Measurements from ENCODE around the gene INTS7.
A peak's percentile ranks its signal among the peaks of the same experiment; 100 is the strongest.
"Not testable (repeated sequence)": the region's sequence is repeated elsewhere in the genome, so short reads cannot be mapped to it uniquely, and the experiment has no call there.

The INTS7 gene

DNA sequence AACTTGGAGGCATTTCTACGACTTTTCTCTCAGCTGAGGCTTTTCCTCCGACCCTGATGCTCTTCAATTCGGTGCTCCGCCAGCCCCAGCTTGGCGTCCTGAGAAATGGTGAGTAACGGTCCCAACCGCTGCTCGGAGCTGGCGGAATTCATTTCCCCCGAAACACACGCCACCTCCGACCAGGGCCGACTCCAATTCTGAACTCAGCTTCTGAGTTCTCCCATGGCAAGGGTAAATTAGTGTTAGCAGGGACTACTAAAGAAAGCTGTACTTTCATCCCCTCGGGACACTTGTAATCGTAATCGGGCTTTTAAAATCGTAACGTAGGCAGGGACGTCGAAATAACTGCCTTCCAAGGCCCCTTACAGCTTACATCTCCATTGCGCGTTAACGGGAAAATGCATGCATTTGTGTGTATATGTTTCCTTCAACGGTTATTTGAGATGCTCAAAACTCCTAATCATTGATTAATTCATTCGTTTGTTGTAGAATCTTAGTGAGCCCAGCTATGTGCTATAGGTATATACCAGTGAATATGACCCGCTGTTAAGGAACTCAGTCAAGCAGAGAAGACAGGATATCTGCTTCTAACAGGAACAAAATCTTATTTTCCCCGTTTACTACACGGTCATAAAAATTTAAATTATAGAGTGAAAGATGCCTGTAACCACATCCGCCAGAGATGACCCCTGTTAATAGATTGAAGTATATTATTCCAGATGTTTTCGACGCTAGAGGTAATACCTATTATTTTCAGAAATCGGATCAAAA lies 663 bp upstream of the INTS7 start:
- DNase-seq: no peak

- no peak for DNase-seq
These were observed 738 bp downstream of the INTS7 start for GRCh38 chr1:212034516-212035122.

DNA sequence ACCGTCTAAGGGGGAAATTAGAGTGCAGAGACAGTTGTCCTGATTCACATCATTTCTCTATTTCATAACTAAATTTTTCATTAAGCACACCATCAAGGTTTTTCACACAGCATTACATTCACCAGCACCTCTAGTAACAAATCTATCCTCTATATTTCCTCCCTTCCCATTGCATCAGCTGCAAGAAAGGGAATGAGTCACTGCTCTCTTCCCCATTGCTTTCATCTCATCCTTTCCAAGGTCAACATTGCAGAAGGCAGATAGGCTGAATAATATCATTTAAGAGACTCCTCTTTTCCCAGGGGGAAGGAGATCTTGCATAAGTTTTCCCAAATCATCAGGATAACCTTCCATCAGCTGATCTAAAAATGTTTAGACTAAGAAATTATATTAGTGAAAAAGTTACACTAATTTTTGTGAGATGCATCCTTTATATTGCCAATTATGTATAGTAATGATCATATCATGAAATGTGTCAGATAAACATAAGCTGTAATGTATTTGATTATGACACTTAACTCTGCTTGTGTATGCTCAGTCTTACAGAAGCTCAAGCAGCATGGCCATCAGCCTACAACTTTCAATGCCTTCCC lies 4.3 kb downstream of the INTS7 start:
- DNase-seq: no peak

GRCh38 chr1:212027727-212028126 lies 7.6 kb downstream of the INTS7 start:
- not testable (repeated sequence) for DNase-seq

GRCh38 chr1:212024469-212025149 lies 10.7 kb downstream of the INTS7 start:
- no peak for DNase-seq

DNA sequence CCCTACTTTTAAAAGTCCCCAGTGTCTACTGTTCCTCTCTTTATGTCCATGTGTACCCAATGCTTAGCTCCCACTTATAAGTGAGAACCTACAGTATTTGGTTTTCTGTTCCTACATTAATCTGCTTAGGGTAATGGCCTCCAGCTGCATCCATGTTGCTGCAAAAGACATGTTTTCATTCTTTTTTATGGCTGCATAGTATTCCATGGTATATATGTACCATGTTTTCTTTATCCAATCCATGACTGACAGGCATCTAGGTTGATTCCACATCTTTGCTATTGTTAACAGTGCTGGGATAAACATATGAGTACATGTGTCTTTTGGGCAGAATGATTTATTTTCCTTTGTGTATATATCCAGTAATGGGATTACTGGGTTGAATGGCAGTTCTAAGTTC lies 12.4 kb downstream of the INTS7 start:
- DNase-seq: not testable (repeated sequence)

- no peak for DNase-seq
These were observed 13.8 kb downstream of the INTS7 start for GRCh38 chr1:212021563-212021962.

DNA sequence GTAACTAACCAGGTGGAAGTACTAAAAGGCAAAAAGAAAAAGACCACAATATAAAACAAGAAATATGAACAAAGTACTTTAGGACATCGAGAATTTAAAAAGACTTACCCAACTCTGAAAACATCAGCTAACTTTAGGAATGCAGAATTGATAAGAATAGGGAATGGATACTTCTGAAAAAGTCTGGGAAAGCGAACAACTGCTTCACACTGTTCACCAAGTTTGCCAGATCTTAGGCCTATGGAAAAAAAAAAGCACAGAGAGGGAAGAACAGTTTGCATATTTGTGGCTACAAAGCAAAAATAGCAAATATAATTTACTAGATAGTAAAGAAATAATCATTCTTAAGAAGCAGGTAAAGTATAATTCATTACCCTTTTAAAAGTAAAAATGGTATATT lies 14.4 kb downstream of the INTS7 start:
- DNase-seq: no peak

- no peak for DNase-seq
These were observed 21.7 kb downstream of the INTS7 start for GRCh38 chr1:212013672-212014071.

DNA sequence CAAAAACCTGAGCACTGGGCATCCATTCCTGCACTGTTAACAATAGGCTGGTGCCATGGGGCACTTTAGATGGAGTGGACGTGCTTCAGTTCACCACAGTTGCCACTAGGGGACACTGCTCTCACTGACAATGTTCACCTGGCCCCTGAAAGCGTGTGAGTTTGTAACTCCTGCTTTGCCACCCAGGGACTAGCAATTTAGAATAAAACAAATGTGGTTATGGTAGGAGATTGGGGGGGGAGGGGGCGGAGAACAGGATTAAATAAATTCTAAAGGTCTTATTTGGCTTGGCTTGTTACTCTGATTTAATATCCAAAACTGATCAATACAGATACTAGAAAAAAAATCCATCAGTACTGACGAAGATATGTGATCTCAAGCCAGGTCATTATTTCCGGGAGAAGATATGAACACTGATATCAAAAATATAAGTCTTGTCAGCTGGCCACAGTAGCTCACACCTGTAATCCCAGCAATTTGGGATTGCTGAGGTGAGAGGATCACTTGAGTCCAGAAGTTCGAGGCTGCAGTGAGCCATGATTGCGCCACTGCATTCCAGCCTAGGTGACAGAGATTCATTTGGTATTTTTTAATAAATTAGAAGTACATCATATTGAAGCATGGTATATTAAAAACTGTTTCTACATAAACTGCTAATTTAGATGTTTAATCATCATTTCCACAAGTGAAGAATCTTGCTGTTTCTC lies 23.2 kb downstream of the INTS7 start:
- DNase-seq: peak; percentile 80

GRCh38 chr1:212010004-212010403 lies 25.4 kb downstream of the INTS7 start:
- no peak for DNase-seq

DNA sequence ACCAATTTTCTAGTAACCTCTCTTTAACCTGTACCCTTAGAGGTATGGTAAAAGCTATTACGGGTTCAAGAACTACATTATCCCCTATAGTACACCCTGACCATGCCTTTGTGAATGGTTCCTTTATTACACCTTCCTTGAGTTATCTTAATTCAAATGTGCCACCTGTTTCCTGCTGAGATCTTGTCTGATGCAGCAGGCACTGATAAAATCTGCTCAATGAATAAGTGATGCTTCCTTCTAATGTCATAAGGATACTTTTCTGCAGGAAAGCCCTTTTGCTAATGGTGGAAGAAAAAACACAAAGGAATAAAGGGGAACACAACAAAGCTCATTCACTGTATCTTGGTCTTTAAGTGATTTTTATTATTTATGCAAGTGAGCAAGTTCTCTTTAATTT lies 25.8 kb downstream of the INTS7 start:
- no peak for DNase-seq

DNA sequence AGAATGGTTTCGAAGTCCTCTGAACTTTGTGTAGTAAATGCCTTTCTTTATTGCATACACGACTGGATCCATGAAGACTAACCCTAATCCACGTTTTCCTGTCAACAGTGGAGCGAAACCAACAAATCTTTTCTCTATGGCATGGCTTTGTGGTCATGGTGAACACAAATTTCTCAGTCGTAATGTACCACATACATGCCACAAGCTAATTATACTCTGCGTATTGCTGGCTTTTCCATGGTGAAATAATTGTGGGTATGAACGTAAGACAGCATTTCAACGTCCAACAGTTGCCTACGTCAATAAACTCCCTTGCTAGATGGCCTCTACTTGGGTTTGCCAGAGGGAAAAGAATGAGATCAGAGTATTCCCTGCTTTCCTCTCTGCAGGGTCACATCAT lies 27.5 kb downstream of the INTS7 start:
- no peak for DNase-seq

GRCh38 chr1:212007178-212007577 lies 28.2 kb downstream of the INTS7 start:
- no peak for DNase-seq

DNA sequence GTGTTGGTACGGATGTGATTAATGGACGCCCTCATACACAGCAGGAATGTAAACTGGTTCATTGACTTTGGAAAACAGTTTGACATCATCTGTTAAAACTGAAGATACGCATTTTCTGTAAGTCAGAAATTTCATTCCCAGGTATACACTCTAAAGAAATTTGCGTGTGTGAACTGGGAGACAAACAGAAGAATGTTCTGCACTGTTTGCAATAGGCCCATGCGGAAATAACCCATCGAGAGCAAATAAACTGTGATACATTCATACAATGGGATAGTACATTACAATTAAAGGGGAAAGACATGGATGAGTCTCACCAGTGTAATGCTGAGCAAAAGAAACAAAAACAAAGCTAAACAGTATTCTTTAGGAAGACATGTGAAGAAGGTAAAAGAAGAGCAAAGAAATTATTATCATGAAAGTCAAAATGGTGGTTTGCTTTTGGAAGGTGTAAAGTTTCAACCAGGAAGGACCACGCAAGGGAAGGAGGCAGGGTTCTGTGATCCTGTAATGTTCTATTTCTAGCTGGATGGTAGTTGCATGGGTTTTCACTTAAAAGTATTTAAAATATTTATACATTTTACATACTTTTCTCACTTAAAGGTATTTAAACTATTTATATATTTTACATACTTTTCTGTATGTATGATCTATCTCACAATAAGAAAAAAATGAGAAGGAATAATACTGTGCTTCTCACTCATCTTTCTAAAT lies 30.3 kb downstream of the INTS7 start:
- no peak for DNase-seq

GRCh38 chr1:212002536-212002935 lies 32.8 kb downstream of the INTS7 start:
- DNase-seq: no peak

- DNase-seq: not testable (repeated sequence)
These were observed 37.9 kb downstream of the INTS7 start for GRCh38 chr1:211997426-211997825.

DNA sequence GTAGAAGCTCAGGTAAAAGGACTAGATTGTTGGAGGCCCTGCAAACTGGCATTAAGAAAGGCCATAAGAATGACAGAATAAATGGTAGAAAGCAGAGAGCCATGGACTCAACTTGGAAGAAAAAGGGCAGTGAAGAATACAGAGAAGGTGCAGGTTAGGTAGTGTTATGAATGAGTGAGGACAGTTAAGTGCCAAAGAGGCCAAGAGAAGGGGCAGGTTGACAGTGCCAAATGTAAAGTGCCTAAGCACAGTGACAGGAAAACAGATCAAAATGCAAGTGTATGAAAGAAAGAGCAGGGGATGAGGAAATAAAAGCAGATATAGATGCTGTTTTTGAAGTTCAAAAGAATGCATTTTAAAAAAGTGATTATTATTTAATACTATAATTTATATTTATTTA lies 43.7 kb downstream of the INTS7 start:
- no peak for DNase-seq

DNA sequence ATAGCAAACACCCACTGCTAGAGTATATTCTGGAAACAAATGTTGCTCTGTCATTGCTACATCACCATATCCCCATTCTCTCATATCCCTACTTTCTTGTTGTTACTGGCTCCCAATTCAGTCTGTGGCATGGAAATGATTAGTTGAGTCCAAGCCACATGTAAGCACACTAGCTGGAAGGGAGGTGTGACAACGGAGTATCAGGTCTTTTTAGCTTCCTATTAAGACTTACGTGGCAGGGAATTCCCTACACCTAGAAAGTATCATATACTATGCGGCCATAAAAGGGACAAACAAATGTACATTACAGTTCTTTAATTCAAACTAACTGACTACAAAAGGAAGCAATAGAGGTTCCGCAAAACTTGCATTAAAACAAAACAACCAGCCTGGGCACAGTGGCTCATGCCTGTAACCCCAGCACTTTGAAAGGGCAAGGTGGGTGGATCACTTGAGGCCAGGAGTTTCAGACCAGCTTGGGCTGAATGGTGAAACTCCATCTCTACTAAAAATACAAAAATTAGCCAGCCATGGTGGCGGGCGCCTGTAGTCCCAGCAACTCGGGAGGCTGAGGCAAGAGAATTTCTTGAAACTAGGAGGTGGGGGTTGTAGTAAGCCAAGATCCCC lies 48.6 kb downstream of the INTS7 start:
- DNase-seq: no peak

DNA sequence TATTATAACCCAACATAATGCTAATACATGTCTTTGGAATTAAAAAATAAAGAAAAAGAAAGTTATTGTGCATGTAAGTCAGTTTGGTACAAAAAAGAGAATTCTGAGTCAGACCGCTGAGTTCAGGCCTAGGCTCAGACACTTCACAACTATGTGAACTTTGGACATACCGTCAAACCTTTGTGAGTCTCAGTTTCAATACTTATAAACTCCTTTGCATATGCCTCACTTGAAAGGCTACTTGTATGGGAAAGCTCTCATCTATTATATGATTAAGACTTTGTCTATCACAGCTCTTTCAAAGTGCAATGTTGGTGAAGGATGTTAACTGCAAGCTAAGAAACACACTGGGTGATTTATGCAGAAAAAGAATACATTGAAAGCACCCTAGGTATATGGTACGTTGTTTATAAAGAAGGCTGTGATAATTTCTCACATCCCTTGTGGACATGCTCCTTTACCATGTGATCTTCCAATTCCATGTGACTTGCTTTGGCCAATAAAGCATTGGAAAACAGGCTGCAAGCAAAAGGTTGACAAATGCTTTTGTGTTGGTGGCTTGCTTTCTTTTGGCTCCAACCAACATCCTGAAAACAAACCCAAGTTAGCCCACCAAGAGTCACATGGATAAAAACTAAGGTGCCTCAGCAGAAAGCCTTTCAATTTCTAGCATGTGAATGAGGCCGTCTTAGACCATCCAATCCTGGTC lies 49.6 kb downstream of the INTS7 start:
- DNase-seq: no peak

DNA sequence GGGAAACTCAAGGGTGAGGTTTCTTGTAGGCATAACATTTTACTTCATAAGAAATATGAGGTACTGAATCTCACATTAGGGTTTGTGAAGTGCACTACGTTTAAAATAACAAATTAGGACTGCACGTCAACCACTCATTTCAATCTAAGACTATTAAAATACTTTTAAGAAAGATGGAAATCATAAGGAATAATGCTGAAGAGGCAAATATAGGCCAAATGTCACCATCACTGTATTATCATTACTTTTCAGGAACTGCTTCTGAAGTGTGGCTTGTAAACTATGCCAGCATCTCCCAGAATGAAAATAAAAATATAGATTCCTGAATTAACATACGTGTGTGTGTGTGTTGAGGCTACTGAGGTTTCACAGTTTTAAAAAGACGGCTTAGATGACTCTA lies 56.8 kb downstream of the INTS7 start:
- DNase-seq: no peak
